ENCODE results near the gene SBF2.

Gene SBF2

GRCh38 chr11:9735236-9735635 lies 558.8 kb downstream of the SBF2 start:
- H3K9me3 ChIP-seq (ENCODE audit: insufficient read depth, low read length): peaks cover 14% of the 10 kb centered on the region; the same call in 1 of the 2 replicates
- peaks cover 74% of the 10 kb centered on the region for H3K36me3 ChIP-seq (replicated peaks; ENCODE audit: low read depth, low read length)

GRCh38 chr11:9733212-9733611 lies 560.8 kb downstream of the SBF2 start:
- Histone ChIP-seq H2AFZ (ENCODE audit: low read depth, low read length) (no peak overlapping the region), H4K20me1 (ENCODE audit: insufficient read depth, low read length) (no peaks in the 10 kb centered on the region), H3K4me2 (ENCODE audit: low read length) (no peak overlapping the region), H3K9me3 (ENCODE audit: insufficient read depth, low read length) (peaks cover 14% of the 10 kb centered on the region; the same call in 1 of the 2 replicates), H3K9ac (ENCODE audit: low read length) (no peak overlapping the region), H3K27me3 (ENCODE audit: low read depth, low read length) (no peaks in the 10 kb centered on the region), H3K79me2 (ENCODE audit: low read length) (peaks cover 94% of the 10 kb centered on the region), H3K27ac (ENCODE audit: low read length) (0 out of 2 replicates have a peak overlapping the region, but pooled peaks have one; percentile 1), H3K4me1 (ENCODE audit: low read length) (peaks cover 67% of the 10 kb centered on the region), H3K4me3 (ENCODE audit: low read length) (no peak overlapping the region), H3K36me3 (replicated peaks; ENCODE audit: low read depth, low read length) (peaks cover 80% of the 10 kb centered on the region)
- TF ChIP-seq, protein P1, sequence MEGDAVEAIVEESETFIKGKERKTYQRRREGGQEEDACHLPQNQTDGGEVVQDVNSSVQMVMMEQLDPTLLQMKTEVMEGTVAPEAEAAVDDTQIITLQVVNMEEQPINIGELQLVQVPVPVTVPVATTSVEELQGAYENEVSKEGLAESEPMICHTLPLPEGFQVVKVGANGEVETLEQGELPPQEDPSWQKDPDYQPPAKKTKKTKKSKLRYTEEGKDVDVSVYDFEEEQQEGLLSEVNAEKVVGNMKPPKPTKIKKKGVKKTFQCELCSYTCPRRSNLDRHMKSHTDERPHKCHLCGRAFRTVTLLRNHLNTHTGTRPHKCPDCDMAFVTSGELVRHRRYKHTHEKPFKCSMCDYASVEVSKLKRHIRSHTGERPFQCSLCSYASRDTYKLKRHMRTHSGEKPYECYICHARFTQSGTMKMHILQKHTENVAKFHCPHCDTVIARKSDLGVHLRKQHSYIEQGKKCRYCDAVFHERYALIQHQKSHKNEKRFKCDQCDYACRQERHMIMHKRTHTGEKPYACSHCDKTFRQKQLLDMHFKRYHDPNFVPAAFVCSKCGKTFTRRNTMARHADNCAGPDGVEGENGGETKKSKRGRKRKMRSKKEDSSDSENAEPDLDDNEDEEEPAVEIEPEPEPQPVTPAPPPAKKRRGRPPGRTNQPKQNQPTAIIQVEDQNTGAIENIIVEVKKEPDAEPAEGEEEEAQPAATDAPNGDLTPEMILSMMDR (IDR thresholded peaks at IDR 0.05; ENCODE audit: low read depth, low read length): no peak
- TF ChIP-seq EZH2phosphoT487 (IDR thresholded peaks at IDR 0.05; ENCODE audit: low read depth): no peak

More at GRCh38 chr11:9735236-9735635, 558.8 kb downstream of the SBF2 start:
- no peak overlapping the region for H3K4me2 ChIP-seq (ENCODE audit: low read length)
- no peak overlapping the region for H3K9ac ChIP-seq (ENCODE audit: low read length)
- H3K4me3 ChIP-seq (ENCODE audit: low read length): no peak overlapping the region
- peak overlapping the region; percentile 98 for H3K27ac ChIP-seq (ENCODE audit: low read length)
- peaks cover 67% of the 10 kb centered on the region for H3K4me1 ChIP-seq (ENCODE audit: low read length)
- H4K20me1 ChIP-seq (ENCODE audit: insufficient read depth, low read length): no peaks in the 10 kb centered on the region
- no peak overlapping the region for H2AFZ ChIP-seq (ENCODE audit: low read depth, low read length)
- TF ChIP-seq, protein P1 (IDR thresholded peaks at IDR 0.05; ENCODE audit: low read depth, low read length): no peak
- TF ChIP-seq EZH2phosphoT487 (IDR thresholded peaks at IDR 0.05; ENCODE audit: low read depth): no peak
- peaks cover 87% of the 10 kb centered on the region for H3K79me2 ChIP-seq (ENCODE audit: low read length)
- H3K27me3 ChIP-seq (ENCODE audit: low read depth, low read length): no peaks in the 10 kb centered on the region

DNA sequence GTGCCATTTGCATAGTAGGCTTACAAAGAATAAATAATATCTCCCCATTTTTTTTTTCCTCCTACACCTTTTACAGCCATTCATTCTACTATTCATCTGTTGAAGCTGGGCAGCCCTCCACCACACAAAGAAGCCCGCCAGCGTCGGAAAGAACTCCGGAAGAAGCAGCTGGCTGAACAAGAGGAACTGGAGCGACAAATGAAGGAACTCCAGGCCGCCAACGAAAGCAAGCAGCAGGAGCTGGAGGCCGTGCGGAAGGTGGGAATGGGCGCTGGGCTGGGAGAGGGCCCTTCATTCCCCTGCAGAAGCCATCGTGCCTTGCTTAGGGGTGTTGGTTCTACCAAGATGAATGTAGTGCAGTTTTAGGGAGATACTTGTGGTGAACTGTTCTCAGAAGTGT lies 561.6 kb downstream of the SBF2 start:
- Histone ChIP-seq H4K20me1 (ENCODE audit: insufficient read depth, low read length) (no peaks in the 10 kb centered on the region), H3K9ac (ENCODE audit: low read length) (no peak overlapping the region), H3K4me2 (ENCODE audit: low read length) (no peak overlapping the region), H3K27me3 (ENCODE audit: low read depth, low read length) (no peaks in the 10 kb centered on the region), H2AFZ (ENCODE audit: low read depth, low read length) (no peak overlapping the region), H3K4me3 (ENCODE audit: low read length) (no peak overlapping the region), H3K27ac (ENCODE audit: low read length) (peak overlapping the region; percentile 1; the same call in 1 of the 2 replicates), H3K79me2 (ENCODE audit: low read length) (peaks cover 96% of the 10 kb centered on the region), H3K9me3 (ENCODE audit: insufficient read depth, low read length) (peaks cover 14% of the 10 kb centered on the region; the same call in 1 of the 2 replicates), H3K4me1 (ENCODE audit: low read length) (peaks cover 67% of the 10 kb centered on the region), H3K36me3 (replicated peaks; ENCODE audit: low read depth, low read length) (peaks cover 85% of the 10 kb centered on the region)
- TF ChIP-seq, protein P1 (IDR thresholded peaks at IDR 0.05; ENCODE audit: low read depth, low read length): no peak
- no peak for TF ChIP-seq EZH2phosphoT487 (IDR thresholded peaks at IDR 0.05; ENCODE audit: low read depth)

GRCh38 chr11:9731256-9731655 lies 562.8 kb downstream of the SBF2 start:
- Histone ChIP-seq H3K9me3 (ENCODE audit: insufficient read depth, low read length) (peaks cover 12% of the 10 kb centered on the region; the same call in 1 of the 2 replicates), H3K79me2 (ENCODE audit: low read length) (peaks cover 96% of the 10 kb centered on the region), H3K27me3 (ENCODE audit: low read depth, low read length) (no peaks in the 10 kb centered on the region), H4K20me1 (ENCODE audit: insufficient read depth, low read length) (no peaks in the 10 kb centered on the region), H3K4me2 (ENCODE audit: low read length) (peak overlapping the region; percentile 16; the same call in 1 of the 2 replicates), H3K9ac (ENCODE audit: low read length) (no peak overlapping the region), H3K4me1 (ENCODE audit: low read length) (peaks cover 67% of the 10 kb centered on the region), H2AFZ (ENCODE audit: low read depth, low read length) (no peak overlapping the region), H3K36me3 (replicated peaks; ENCODE audit: low read depth, low read length) (peaks cover 76% of the 10 kb centered on the region), H3K27ac (ENCODE audit: low read length) (peak overlapping the region; percentile 90), H3K4me3 (ENCODE audit: low read length) (no peak overlapping the region)
- no peak for TF ChIP-seq EZH2phosphoT487 (IDR thresholded peaks at IDR 0.05; ENCODE audit: low read depth)
- TF ChIP-seq, protein P1 (IDR thresholded peaks at IDR 0.05; ENCODE audit: low read depth, low read length): no peak
